CD4-positive, alpha-beta T cell treated with Interleukin-15 for 4 hours (primary cell): ENCODE measurements around the gene ELOB.
A peak's percentile ranks its signal among the peaks of the same experiment; 100 is the strongest.

Experiments
- DNase-seq: peaks from one replicate; pipeline ENCODE4 v3.0.0-alpha.2; 2020; ENCODE audit warnings: low spot score

Gene ELOB

DNA sequence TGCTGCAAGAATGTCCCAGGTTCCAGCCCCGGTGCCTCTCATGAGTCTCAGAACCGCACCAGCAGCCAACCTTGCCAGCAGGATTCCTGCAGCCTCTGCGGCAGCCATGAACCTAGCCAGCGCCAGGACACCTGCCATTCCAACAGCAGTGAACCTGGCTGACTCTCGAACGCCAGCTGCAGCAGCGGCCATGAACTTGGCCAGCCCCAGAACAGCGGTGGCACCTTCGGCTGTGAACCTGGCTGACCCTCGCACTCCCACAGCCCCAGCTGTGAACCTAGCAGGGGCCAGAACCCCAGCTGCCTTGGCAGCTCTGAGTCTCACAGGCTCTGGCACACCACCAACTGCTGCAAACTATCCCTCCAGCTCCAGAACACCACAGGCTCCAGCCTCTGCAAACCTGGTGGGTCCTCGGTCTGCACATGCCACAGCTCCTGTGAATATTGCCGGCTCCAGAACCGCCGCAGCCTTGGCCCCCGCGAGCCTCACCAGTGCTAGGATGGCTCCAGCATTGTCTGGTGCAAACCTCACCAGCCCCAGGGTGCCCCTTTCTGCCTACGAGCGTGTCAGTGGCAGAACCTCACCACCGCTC lies 9.8 kb downstream of the ELOB start:
- no peak for DNase-seq

DNA sequence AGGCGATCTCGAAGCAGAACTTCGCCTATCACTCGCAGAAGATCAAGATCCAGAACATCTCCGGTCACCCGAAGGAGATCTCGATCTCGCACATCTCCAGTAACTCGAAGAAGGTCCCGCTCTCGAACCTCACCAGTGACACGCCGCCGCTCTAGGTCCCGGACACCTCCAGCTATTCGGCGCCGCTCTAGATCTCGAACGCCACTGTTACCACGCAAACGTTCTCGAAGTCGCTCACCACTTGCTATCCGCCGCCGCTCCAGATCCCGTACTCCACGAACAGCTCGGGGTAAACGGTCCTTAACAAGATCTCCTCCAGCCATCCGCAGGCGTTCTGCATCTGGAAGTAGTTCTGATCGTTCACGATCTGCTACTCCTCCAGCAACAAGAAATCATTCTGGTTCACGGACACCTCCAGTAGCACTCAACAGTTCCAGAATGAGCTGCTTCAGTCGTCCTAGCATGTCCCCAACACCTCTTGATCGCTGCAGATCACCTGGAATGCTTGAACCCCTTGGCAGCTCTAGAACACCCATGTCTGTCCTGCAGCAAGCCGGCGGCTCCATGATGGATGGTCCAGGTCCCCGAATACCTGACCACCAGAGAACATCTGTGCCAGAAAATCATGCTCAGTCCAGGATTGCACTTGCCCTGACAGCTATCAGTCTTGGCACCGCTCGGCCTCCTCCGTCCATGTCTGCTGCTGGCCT lies 10.5 kb downstream of the ELOB start:
- no peak for DNase-seq

DNA sequence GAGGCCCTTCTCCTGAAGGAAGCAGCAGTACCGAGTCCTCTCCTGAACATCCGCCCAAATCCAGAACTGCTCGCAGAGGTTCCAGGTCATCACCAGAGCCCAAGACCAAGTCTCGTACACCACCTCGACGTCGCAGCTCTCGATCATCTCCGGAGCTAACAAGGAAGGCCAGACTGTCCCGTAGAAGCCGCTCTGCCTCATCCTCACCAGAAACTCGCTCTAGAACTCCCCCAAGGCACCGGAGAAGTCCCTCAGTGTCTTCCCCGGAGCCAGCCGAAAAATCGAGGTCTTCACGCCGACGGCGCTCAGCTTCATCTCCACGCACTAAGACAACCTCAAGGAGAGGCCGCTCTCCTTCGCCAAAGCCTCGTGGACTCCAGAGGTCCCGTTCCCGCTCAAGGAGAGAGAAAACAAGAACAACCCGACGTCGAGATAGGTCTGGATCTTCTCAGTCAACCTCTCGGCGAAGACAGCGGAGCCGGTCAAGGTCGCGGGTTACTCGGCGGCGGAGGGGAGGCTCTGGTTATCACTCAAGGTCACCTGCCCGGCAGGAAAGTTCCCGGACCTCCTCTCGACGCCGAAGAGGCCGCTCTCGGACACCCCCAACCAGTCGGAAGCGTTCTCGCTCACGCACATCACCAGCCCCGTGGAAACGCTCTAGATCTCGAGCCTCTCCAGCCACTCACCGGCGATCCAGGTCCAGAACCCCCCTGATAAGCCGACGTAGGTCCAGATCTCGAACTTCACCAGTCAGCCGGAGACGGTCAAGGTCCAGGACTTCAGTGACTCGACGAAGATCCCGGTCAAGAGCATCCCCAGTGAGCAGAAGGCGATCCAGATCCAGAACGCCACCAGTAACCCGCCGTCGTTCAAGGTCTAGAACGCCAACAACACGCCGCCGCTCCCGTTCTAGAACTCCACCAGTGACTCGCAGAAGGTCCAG lies 11.3 kb downstream of the ELOB start:
- DNase-seq: no peak

DNA sequence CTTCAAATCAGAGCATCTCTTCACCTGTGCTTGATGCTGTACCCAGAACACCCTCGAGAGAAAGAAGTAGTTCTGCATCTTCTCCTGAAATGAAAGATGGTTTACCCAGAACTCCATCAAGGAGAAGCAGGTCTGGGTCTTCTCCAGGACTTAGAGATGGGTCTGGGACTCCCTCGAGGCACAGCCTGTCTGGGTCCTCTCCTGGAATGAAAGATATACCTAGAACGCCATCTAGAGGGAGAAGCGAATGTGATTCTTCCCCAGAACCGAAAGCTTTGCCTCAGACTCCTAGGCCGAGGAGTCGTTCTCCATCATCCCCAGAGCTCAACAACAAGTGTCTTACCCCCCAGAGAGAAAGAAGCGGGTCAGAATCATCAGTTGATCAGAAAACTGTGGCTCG lies 12.4 kb downstream of the ELOB start:
- no peak for DNase-seq

DNA sequence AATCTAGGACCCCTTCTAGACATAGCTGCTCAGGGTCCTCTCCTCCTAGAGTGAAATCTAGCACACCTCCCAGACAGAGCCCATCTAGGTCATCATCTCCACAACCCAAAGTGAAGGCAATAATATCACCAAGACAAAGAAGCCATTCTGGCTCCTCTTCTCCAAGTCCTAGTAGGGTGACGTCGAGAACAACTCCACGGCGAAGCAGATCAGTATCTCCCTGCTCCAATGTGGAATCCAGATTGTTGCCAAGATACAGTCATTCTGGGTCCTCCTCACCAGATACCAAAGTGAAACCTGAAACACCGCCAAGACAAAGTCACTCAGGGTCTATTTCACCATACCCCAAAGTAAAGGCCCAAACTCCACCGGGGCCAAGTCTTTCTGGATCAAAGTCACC lies 13.9 kb downstream of the ELOB start:
- DNase-seq: no peak

DNA sequence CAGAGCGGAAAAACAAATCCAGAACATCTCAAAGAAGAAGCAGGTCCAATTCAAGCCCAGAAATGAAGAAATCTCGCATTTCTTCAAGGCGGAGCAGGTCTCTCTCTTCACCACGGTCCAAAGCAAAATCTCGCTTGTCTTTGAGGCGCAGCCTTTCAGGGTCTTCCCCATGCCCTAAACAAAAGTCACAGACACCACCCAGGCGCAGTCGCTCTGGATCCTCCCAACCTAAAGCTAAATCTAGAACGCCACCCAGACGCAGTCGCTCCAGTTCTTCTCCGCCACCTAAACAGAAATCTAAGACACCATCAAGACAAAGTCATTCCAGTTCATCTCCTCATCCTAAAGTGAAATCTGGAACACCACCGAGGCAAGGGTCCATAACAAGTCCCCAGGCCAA lies 14.4 kb downstream of the ELOB start:
- DNase-seq: no peak

DNA sequence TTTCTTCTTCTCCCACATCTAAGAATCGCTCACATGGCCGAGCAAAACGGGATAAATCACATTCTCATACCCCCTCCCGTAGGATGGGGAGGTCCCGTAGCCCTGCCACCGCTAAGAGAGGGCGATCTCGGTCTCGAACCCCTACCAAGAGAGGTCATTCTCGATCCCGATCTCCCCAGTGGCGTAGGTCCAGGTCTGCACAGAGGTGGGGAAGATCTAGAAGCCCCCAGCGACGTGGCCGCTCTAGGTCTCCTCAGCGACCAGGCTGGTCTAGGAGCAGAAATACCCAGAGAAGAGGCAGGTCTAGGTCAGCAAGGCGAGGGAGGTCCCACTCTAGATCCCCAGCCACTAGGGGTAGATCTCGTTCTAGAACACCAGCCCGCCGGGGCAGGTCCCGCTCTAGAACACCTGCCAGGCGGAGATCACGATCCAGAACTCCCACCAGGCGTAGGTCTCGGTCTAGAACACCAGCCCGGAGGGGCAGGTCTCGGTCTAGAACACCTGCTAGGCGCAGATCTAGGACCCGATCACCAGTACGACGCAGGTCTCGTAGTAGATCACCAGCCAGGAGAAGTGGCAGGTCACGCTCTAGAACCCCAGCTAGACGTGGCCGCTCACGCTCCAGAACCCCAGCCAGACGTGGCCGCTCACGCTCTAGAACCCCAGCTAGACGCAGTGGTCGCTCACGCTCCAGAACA lies 15.0 kb downstream of the ELOB start:
- no peak for DNase-seq

DNA sequence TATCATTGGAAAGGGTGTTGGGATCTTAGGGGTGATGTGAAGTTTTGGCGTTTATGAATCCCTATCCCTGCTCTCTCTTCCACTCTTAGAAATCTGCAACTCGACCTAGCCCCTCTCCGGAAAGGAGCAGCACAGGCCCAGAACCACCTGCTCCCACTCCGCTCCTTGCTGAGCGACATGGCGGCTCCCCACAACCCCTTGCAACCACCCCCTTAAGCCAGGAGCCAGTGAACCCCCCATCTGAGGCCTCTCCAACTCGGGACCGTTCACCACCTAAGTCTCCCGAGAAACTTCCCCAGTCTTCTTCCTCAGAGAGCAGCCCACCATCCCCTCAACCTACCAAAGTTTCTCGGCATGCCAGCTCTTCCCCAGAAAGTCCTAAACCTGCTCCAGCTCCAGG lies 15.6 kb downstream of the ELOB start:
- DNase-seq: no peak

DNA sequence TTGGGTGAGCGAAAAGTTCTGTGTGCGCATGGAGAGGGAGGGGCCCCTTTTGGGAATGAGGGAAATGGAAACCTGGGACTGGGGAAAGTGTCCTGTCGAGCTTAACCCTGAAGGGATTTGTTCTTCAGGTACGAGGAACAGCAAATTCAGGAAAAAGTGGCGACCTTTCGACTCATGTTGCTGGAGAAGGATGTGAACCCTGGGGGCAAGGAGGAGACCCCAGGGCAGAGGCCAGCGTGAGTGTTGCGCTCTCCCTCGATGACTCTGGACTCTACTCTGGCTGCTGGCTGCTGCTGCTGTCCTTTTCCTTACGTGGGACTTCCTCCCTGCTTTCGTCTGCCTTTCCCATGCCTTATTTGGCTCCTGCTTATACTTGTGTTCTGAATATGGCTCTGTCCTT lies 19.7 kb downstream of the ELOB start:
- no peak for DNase-seq

DNA sequence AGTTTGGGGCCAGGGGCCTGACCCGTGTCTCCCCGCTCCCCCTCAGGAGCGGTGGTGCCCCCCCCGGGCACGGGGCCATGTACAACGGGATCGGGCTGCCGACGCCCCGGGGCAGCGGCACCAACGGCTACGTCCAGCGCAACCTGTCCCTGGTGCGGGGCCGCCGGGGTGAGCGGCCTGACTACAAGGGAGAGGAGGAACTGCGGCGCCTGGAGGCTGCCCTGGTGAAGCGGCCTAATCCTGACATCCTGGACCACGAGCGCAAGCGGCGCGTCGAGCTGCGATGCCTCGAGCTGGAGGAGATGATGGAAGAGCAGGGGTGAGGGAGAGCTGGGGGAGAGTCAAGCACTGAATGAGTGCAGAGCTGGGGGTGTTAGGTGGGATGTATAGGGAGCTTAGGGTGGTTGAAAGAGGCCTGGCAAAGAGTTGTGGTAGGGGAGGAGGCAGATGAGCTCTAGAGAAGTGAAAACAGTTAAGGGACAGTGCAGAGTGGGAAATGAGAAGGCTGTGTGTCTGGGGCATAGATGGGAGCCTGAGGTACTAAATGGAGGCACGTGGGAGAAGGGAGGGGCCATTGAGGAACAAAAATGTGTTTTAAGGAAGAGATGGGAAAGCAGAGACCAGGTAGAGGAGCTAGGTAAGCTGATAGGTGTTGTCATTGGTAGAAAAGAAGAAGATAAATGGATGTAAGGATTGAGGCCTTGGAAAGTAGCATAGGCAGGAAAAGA lies 20.6 kb downstream of the ELOB start:
- DNase-seq: no peak

DNA sequence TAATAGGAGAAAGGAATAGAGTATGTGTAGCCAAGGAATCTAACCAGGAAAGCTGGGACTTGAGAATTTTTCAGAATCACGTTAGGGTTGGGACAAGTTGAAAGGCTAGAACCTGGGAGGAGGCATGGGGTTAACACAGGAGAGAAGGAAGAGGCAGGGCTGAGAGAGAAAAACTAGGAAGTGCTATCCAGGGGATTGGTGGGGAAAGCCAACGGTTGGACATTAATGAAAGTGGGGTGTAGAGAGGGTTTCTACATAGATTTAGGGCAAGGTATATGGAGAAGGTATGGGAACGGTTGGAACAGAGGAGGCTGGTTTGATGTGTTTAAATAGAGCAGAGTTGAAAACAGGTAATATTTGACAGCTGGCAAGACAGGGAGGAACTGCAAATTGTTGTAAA lies 21.9 kb downstream of the ELOB start:
- no peak for DNase-seq

DNA sequence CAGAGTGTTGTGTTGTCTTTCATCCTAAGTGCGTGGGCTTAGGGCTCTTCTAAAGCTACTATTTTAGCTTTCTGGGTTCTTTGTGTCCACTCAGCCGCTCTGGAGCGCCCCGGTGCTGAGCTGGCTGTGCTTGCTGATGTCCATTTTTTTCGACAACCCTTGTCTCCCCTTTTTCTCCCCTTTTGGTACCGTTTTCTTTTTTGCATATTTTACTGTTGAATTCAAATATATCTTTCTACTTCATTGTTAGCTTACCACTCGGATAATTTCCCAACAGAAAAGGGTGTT lies 23.4 kb downstream of the ELOB start:
- no peak for DNase-seq

DNA sequence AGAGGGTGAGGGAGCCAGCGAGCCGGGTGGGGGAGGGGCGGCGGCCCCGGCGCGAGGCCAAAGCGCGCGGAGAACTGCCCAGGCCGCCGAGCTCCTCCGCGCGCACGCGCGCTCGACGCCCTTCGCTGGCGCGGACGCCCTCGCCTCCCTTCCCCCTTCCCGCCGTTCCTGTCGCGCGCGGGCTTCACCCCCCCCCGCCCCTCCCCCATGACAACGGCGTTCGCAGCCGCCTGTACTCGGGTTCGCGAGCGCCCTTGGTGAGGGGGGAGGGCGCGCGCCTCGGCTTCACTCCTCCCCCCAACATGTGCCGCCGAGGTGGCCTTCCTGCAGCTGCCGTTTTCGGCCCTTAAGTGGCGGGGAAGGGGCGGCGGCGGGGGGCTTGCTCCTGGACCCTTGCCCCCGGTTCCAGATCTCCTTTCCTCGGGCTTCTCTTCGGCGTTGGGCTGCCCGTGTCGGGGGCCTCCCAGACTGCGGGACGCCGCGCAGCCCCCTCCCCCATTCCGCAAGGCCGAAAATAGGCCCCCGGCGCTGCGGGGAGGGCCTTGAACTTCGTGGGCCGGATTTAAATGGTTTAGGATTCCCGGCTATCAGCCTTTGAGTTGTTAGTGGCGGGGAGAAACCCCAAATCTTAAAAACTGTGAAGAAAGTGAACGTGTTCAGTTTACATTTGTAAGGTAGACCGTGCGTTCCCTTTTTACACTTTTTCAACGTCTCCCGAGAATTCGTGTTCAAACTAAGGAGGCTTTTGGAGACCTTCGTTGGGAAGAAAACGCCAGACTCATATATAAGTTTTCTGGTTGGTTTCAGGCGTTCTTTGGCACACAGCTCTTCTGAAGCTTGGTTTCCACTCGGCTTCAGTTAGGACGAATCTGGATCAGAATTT lies 24.0 kb downstream of the ELOB start:
- peak; percentile 43 for DNase-seq

DNA sequence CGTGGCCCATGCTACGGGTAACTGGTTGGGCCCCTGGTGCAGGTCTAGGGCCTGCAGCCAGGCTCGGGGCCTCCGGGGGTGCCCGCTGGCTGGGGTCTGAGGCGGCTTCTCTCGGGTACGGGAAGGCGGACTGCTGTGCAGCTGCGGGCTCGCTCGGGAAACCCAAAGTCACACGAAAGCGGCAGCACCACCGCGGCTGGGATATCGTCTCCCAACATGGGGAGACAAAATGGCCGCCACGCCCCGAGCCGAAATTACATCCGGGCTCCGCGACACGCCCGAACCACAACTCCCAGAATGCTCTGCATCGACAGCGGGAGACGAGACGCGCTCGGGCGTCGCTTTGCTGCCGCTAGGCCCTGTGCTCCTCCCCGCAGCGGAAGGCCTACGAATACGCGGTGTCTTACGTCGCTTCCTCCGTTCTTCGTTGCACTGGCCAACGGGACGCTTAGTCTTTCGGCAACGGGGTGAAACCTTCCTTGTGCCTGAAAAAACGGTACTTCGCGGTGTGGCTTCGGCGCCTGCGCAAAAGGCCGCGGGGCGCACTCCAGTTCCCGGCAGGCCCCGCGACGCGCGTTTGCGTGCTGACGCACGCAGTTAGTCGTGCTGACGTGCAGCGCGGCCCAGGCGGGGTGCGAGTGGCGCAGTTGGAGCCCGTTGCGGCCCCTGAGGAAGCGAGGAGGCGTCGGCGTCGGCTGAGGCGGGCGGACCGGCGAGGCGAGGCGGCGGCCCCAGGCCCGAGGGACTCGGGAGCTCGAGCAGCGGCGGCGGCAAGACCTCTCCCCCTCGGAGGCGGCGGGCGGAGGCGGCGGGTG lies 24.8 kb downstream of the ELOB start, which contains the start of gene SRRM2:
Gene SRRM2 (plus strand): TSS at position 604 of the 815 bp plus-strand sequence. CDS start 3,727 bp downstream, outside the sequence.
- peak; percentile 94 for DNase-seq

DNA sequence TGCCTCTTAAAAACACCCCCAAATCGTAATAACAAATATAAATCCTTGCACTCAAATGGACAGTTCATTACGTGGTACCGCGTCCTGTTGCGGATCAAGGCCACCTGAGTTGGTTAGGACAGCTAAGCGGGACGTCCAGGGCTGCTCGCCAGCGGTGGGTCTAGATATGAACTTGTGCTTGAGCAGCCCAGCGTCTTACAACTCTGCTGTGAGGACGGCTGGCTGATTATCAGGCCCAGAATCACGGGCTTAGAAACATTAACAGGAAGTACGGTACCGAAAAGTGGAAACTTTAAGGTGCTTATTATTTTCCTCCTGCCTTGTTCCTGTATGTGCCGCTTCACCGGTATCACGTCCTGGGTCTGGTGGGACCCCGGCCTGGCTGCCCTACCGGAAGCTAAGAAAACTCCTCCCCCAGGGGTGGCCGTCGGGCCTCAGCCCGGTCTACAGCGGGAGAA lies 25.5 kb downstream of the ELOB start:
- no peak for DNase-seq

DNA sequence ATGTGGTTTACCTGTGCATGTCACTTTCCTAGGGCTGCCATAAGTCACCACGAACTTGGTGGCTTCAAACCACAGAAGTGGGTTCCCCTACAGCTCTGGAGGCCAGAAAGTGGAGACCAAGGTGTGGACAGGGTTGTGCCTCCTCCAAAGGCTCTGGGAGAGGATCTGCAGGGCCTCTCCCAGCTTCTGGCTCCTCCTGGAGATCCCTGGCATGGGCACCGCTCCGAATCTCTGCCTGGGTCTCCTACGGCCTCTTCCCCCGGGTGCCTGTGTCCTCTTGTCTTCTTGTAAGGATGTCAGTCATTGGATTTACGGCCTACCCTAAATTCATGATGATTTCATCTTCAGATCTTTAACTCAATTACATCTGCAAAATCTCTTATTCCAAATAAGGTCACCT lies 27.1 kb downstream of the ELOB start:
- no peak for DNase-seq

DNA sequence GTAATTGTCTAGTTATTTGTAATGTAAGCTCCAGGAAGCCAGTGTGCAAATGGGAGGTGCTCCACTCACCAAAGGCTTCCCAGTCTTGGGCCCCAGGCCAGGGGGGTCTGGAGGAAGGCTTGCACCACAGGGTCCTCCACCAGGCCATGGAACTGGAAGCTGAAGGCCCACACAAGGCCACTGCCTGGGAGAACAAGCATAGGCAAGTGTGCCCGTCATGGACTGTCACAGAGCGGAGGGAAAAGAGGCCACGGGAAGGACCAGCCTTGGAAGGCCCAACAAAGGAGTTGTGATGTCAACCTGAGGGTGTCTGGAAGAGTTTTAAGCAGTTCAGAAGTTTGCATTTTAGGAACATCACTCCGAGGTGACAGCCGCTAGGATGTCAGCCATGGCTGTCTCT lies 27.6 kb downstream of the ELOB start:
- DNase-seq: no peak

DNA sequence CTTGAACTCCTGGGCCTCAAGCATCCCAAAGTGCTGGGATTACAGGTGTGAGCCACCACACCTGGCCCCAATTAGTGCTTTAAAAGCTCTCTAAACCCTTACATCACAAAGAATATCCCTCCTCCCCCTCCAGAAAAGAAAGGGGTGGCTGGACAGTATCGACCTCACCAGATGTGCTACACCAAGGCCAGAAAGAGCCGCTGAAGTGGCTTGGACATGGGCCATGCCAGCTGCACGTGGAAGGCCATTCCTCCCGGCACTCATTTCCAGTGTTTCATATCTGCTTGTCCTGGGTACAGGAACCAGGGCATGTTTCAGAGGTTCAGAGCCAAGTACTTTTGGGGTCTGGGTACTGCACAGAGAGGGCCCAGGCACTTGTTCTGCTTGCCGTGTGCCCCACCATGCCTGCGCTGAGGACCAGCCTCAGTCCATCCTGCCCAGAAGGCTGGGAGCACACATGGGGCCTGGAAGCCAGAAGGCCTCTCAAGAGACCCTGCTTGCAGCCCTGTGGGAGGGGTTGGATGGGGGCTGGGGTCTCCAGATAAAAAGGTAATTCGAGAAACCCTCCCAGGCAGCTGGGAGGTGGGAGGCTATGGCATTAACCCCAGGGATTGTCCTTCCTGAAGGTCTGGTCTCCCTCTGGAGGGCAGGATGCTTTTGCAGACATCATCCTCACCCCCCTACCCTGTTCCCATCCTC lies 28.2 kb downstream of the ELOB start:
- no peak for DNase-seq

DNA sequence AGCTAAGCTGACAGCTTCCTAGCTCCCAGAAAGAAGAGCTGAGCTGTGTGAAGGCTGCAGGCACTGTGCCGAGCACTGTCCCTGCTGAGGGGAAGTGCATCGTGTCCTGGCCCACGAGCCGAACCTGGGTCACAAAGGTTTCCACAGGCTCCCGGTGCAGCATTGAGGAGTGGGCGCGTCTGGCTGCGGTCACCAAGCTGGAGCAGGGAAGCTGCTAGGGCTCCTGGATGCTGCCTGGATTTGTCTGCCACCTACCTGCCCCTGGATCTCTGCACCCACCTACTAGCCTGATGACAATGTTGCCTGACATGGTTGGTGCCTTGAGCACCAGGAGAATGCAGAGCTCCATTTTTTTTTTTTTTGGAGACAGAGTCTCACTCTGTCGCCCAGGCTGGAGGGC lies 31.1 kb downstream of the ELOB start:
- no peak for DNase-seq
